H1 (cell line): ENCODE measurements around the gene FAM81B. TPM values are rescaled to one million over a fixed set of nuclear protein-coding genes. Genes with fewer than 3 reads are reported as not detected.

ENCODE experiments used
- CTCF ChIA-PET: fragments of 300-600 bp; sonication (Branson Sonifier 250); formaldehyde crosslinking; loops from one replicate; lab custom pipeline; 2021; ENCODE audit not compliant: partially characterized antibody; lab: Charles Lee
- POLR2A ChIA-PET: fragments of 300-600 bp; sonication (Branson Sonifier 250); formaldehyde crosslinking; loops from one replicate; lab custom pipeline; 2021; ENCODE audit warnings: inconsistent platforms; ENCODE audit not compliant: partially characterized antibody; lab: Charles Lee
- DNase-seq, 2 experiments: peaks; one replicate each; pipeline versions ENCODE4 v3.0.0 to v3.0.0-alpha.2; 2010 to 2022; ENCODE audit warnings: low spot score in 2 of 2, low read depth in 1 of 2, mixed read lengths in 1 of 2
- FAIRE-seq: peaks from 2 replicates; lab custom pipeline; 2011; peaks lifted over from hg19 to GRCh38; lab: Jason Lieb, UNC
- H2AFZ ChIP-seq: 2 replicates; pipeline ENCODE4 v1.8.1; 2012; ENCODE audit warnings: low read length, inconsistent platforms
- H2AK5ac ChIP-seq: 2 replicates; pipeline ENCODE4 v1.6.1; 2013; ENCODE audit warnings: low read depth, low read length
- H2BK120ac ChIP-seq: replicated peaks from 2 replicates; pipeline ENCODE3; 2013; ENCODE audit warnings: low read depth, low read length, inconsistent platforms
- H2BK12ac ChIP-seq: 2 replicates; pipeline ENCODE4 v1.6.1; 2013; ENCODE audit warnings: low read depth, low read length
- H2BK15ac ChIP-seq: 2 replicates; pipeline ENCODE4 v1.6.1; 2013; ENCODE audit warnings: low read length
- H2BK20ac ChIP-seq: 2 replicates; pipeline ENCODE4 v1.6.1; 2013; ENCODE audit warnings: low read length
- H2BK5ac ChIP-seq: 2 replicates; pipeline ENCODE4 v1.6.1; 2013; ENCODE audit warnings: low read depth, low read length
- H3K14ac ChIP-seq: 2 replicates; pipeline ENCODE4 v1.6.1; 2013; ENCODE audit warnings: inconsistent platforms; ENCODE audit not compliant: insufficient read length
- H3K18ac ChIP-seq: 2 replicates; pipeline ENCODE4 v1.6.1; 2013; ENCODE audit warnings: low read length; ENCODE audit errors: extremely low read depth
- H3K23ac ChIP-seq: 2 replicates; pipeline ENCODE4 v1.6.1; 2013; ENCODE audit warnings: inconsistent platforms; ENCODE audit not compliant: insufficient read length
- H3K23me2 ChIP-seq: 2 replicates; pipeline ENCODE4 v1.6.1; 2013; ENCODE audit warnings: low read depth, low read length
- H3K27ac ChIP-seq: 2 replicates; pipeline ENCODE4 v1.6.1; 2011; ENCODE audit warnings: low read depth, low read length, inconsistent platforms
- H3K27me3 ChIP-seq, 4 experiments: replicated peaks in 1 of 4; 1 replicate in 1 of 4; 2 replicates in 3 of 4; pipeline versions ENCODE4 v1.6.1 to v1.8.1; 2011 to 2013; ENCODE audit warnings: low read length in 3 of 4, mild to moderate bottlenecking in 3 of 4, inconsistent platforms in 2 of 4, mixed read lengths in 2 of 4, moderate library complexity in 1 of 4; ENCODE audit not compliant: control insufficient read depth in 3 of 4, insufficient read depth in 3 of 4; ENCODE audit errors: extremely low read depth in 1 of 4
- H3K36me3 ChIP-seq, 4 experiments: 2 replicates each; pipeline versions ENCODE4 v1.6.1 to v1.8.1; 2011 to 2013; ENCODE audit warnings: mild to moderate bottlenecking in 4 of 4, low read length in 3 of 4, moderate library complexity in 2 of 4, control low read depth in 1 of 4, inconsistent platforms in 1 of 4; ENCODE audit not compliant: insufficient read depth in 4 of 4, control insufficient read depth in 2 of 4
- H3K4ac ChIP-seq: replicated peaks from 2 replicates; pipeline ENCODE3; 2013; ENCODE audit warnings: low read length, low read depth, mixed read lengths, inconsistent platforms; ENCODE audit not compliant: insufficient read length
- H3K4me1 ChIP-seq, 4 experiments: replicated peaks in 1 of 4; 1 replicate in 1 of 4; 2 replicates in 3 of 4; pipeline versions ENCODE4 v1.6.1 to v1.8.1; 2011 to 2013; ENCODE audit warnings: low read length in 3 of 4, inconsistent platforms in 2 of 4, mixed read lengths in 1 of 4; ENCODE audit not compliant: insufficient read depth in 4 of 4, control insufficient read depth in 3 of 4
- H3K4me2 ChIP-seq, 2 experiments: 2 replicates each; pipeline versions ENCODE4 v1.6.1 to v1.8.1; 2011 to 2013; ENCODE audit warnings: low read depth in 2 of 2, low read length in 2 of 2, control low read depth in 1 of 2, inconsistent platforms in 1 of 2, mild to moderate bottlenecking in 1 of 2; ENCODE audit not compliant: insufficient read depth in 1 of 2
- H3K4me3 ChIP-seq, 4 experiments: fragments of 200-600, 300-600 bp in 1 of 4; sonication (generic), shearing (Covaris generic), sonication (Bioruptor Twin) in 1 of 4; 2 replicates each; pipeline versions ENCODE4 v1.5.1 to v1.8.1; 2011 to 2016; ENCODE audit warnings: low read length in 4 of 4, low read depth in 3 of 4, control low read depth in 2 of 4, inconsistent platforms in 2 of 4, mild to moderate bottlenecking in 2 of 4, mixed read lengths in 1 of 4, moderate library complexity in 1 of 4; ENCODE audit not compliant: insufficient read depth in 2 of 4; ENCODE audit errors: extremely low read depth in 1 of 4
- H3K56ac ChIP-seq: replicated peaks from 2 replicates; pipeline ENCODE3; 2013; ENCODE audit warnings: low read depth, mild to moderate bottlenecking, mixed read lengths, low read length, inconsistent platforms; ENCODE audit not compliant: insufficient read length
- H3K79me1 ChIP-seq: 2 replicates; pipeline ENCODE4 v1.6.1; 2013; ENCODE audit warnings: low read depth, low read length, control low read depth
- H3K79me2 ChIP-seq, 2 experiments: 2 replicates each; pipeline versions ENCODE4 v1.6.1 to v1.8.1; 2012 to 2013; ENCODE audit warnings: low read length in 2 of 2, mild to moderate bottlenecking in 2 of 2, inconsistent platforms in 1 of 2; ENCODE audit not compliant: insufficient read depth in 2 of 2, control insufficient read depth in 1 of 2
- H3K9ac ChIP-seq, 4 experiments: replicated peaks in 1 of 4; 1 replicate in 1 of 4; 2 replicates in 3 of 4; pipeline versions ENCODE4 v1.6.1 to v1.8.1; 2011 to 2013; ENCODE audit warnings: low read depth in 3 of 4, low read length in 3 of 4, control low read depth in 2 of 4, mild to moderate bottlenecking in 2 of 4, moderate library complexity in 2 of 4, inconsistent platforms in 1 of 4; ENCODE audit errors: extremely low read depth in 1 of 4
- H3K9me3 ChIP-seq, 2 experiments: 2 replicates each; pipeline versions ENCODE4 v1.6.1 to v1.8.1; 2012 to 2013; ENCODE audit warnings: mild to moderate bottlenecking in 2 of 2, moderate library complexity in 2 of 2, control low read depth in 1 of 2, inconsistent platforms in 1 of 2, low read depth in 1 of 2, low read length in 1 of 2, mixed read lengths in 1 of 2; ENCODE audit not compliant: insufficient read depth in 2 of 2
- H4K20me1 ChIP-seq, 2 experiments: replicated peaks in 1 of 2; 2 replicates each; pipeline versions ENCODE3 to v1.8.1; 2011 to 2013; ENCODE audit warnings: inconsistent platforms in 2 of 2, low read length in 2 of 2, mild to moderate bottlenecking in 1 of 2; ENCODE audit not compliant: insufficient read depth in 2 of 2, control insufficient read depth in 1 of 2
- H4K5ac ChIP-seq: 2 replicates; pipeline ENCODE4 v1.6.1; 2013; ENCODE audit warnings: low read length, low read depth, mixed read lengths, inconsistent platforms; ENCODE audit not compliant: insufficient read length
- H4K8ac ChIP-seq: 2 replicates; pipeline ENCODE4 v1.8.0; 2013; ENCODE audit warnings: mild to moderate bottlenecking, moderate library complexity, low read length, inconsistent platforms; ENCODE audit not compliant: insufficient read depth; ENCODE audit errors: extremely low read depth
- H4K91ac ChIP-seq: replicated peaks from 2 replicates; pipeline ENCODE3; 2013; ENCODE audit warnings: low read length, mixed read lengths, inconsistent platforms; ENCODE audit not compliant: insufficient read length
- CEBPB ChIP-seq: IDR thresholded peaks from 2 replicates; pipeline ENCODE4 v1.6.1; 2012; ENCODE audit warnings: low read depth, low read length
- CTCF ChIP-seq, 3 experiments: IDR thresholded peaks; 1 replicate in 2 of 3; 2 replicates in 1 of 3; pipeline versions ENCODE4 v1.5.1 to v1.6.1; 2011; ENCODE audit warnings: low read length in 3 of 3, mild to moderate bottlenecking in 3 of 3, inconsistent platforms in 2 of 3, low read depth in 1 of 3, moderate library complexity in 1 of 3; ENCODE audit not compliant: insufficient read depth in 1 of 3; ENCODE audit errors: control extremely low read depth in 1 of 3
- KDM4A ChIP-seq: IDR thresholded peaks from one replicate; pipeline ENCODE4 v1.7.1; 2012; ENCODE audit warnings: low read depth, mild to moderate bottlenecking, moderate library complexity, low read length, inconsistent platforms; ENCODE audit not compliant: severe bottlenecking
- RAD21 ChIP-seq, 2 experiments: IDR thresholded peaks in 1 of 2; conservative IDR thresholded peaks in 1 of 2; 2 replicates each; pipeline ENCODE4 v1.6.1; 2011; ENCODE audit warnings: low read depth in 2 of 2, low read length in 2 of 2, improper control_type of control experiment in 1 of 2, inconsistent platforms in 1 of 2, mild to moderate bottlenecking in 1 of 2, moderate library complexity in 1 of 2
- RFX5 ChIP-seq: IDR thresholded peaks from 2 replicates; pipeline ENCODE4 v1.6.1; 2011; ENCODE audit warnings: low read depth, low read length, improper control_type of control experiment, borderline replicate concordance
- SAP30 ChIP-seq: fragments of 300-600 bp; sonication (generic); IDR thresholded peaks from 2 replicates; pipeline ENCODE4 v1.7.1; 2012; ENCODE audit warnings: low read length, moderate library complexity, mild to moderate bottlenecking, inconsistent platforms; ENCODE audit not compliant: insufficient read depth, insufficient replicate concordance
- TBP ChIP-seq: IDR thresholded peaks from 2 replicates; pipeline ENCODE4 v1.6.1; 2011; ENCODE audit warnings: low read depth, low read length, improper control_type of control experiment
- WGBS, 2 experiments: shearing (Covaris generic) in 1 of 2; methylation state at CpG; one replicate each; pipeline versions ENCODE4 v1.1.6 to v1.1.7; 2013 to 2015; ENCODE audit warnings: low lambda C conversion rate in 2 of 2, mixed read lengths in 2 of 2, inconsistent platforms in 1 of 2, low coverage in 1 of 2, missing lambda C conversion rate in 1 of 2; ENCODE audit not compliant: insufficient replicate concordance in 2 of 2, insufficient coverage in 1 of 2, insufficient read length in 1 of 2; ENCODE audit errors: extremely low coverage in 1 of 2, missing lambda C conversion rate in 1 of 2; 5-methylcytosine and 5-hydroxymethylcytosine counted together
- polyA plus RNA-seq, 7 experiments: library from polyadenylated mRNA; depleted of rRNA in 3 of 7; stranded (reverse) in 5 of 7; unstranded in 2 of 7; fragments of >200 nt in 5 of 7; fragments of 200-250 nt in 2 of 7; gene quantifications; 1 replicate in 5 of 7; 2 replicates in 1 of 7; 4 replicates in 1 of 7; pipeline versions ENCODE4 v1.2.1 to v1.2.3, GENCODE V29; 2011 to 2013; ENCODE audit warnings: missing spikeins in 2 of 7, mixed read lengths in 2 of 7
- total RNA-seq: library from RNA; stranded (reverse); fragmentation: NEBNext Ultra II Directional; extraction: Animal tissue kit (Norgen Biotek cat#: 25700); gene quantifications from 2 replicates; pipeline ENCODE4 v1.2.1, GENCODE V29; 2021

Gene FAM81B
- total and polyA plus RNA-seq, 2 of the 8 experiments (the other 6 are each of a cell fraction or from before 2014, with no cell fraction given), result not detected

- Histone ChIP-seq H3K9ac (no peak overlapping the region), H3K56ac (no peak overlapping the region), H3K23ac (no peak overlapping the region), H3K9me3 (no peaks in the 10 kb centered on the region), H3K27ac (no peak overlapping the region), H2BK120ac (no peak overlapping the region), H2BK20ac (no peak overlapping the region), H3K27me3 (no peaks in the 10 kb centered on the region), H4K20me1 (no peaks in the 10 kb centered on the region), H3K4me3 (no peak overlapping the region), H3K36me3 (no peaks in the 10 kb centered on the region), H3K4me2 (no peak overlapping the region), H2BK5ac (no peak overlapping the region), H2AK5ac (no peak overlapping the region), H4K8ac (no peak overlapping the region), H3K14ac (no peak overlapping the region), H4K5ac (no peak overlapping the region), H2BK15ac (no peak overlapping the region), H3K23me2 (no peaks in the 10 kb centered on the region), H3K4ac (no peak overlapping the region), H3K79me2 (no peaks in the 10 kb centered on the region), H2BK12ac (no peak overlapping the region), H3K4me1 (no peaks in the 10 kb centered on the region), H3K79me1 (no peaks in the 10 kb centered on the region), H2AFZ (no peak overlapping the region), H3K18ac (no peak overlapping the region), H4K91ac (no peak overlapping the region)
- POLR2A ChIA-PET, result no interaction called here
- FAIRE-seq (no peak), DNase-seq (no peak)
- 86% methylated on average over 2 of the region's 2 CpGs; no CpG with 5 or more reads in 1 of the 2 experiments for WGBS, 2 experiments
- TF ChIP-seq CTCF (IDR thresholded peaks at IDR 0.05; ENCODE audit: control extremely low read depth in 1 of 3, insufficient read depth in 1 of 3, low read depth in 1 of 3, low read length in 3 of 3) (no peak), RAD21 (IDR thresholded peaks at IDR 0.05 in 1 of 2, conservative IDR thresholded peaks at IDR 0.05 in 1 of 2; ENCODE audit: low read depth in 2 of 2, low read length in 2 of 2) (no peak), CEBPB (no peak), TBP (no peak), KDM4A (no peak), RFX5 (no peak), SAP30 (no peak)
- CTCF ChIA-PET, result interaction anchor here (1.1 kb wide), 1 partner anchor 10 kb away, joined by 4 read pairs; no protein-coding TSS in a partner anchor
Measured at GRCh38 chr5:95411474-95411873, 20.3 kb downstream of the FAM81B start.
